CD8-positive, alpha-beta memory T cell (primary cell): ENCODE data around the gene IL1RAPL1. TPM values are rescaled to one million over a fixed set of nuclear protein-coding genes. Genes with fewer than 3 reads are reported as not detected.

ENCODE experiments used
- CTCF ChIA-PET: fragments of 350-600 bp; sonication (Branson Sonifier 250); formaldehyde crosslinking; loops from one replicate; lab custom pipeline; 2021; ENCODE audit warnings: antibody characterized with exemption; lab: Charles Lee
- POLR2A ChIA-PET: fragments of 350-600 bp; sonication (Branson Sonifier 250); formaldehyde crosslinking; loops from one replicate; lab custom pipeline; 2021; ENCODE audit warnings: antibody characterized with exemption; lab: Charles Lee
- DNase-seq, 5 donors: peaks; one replicate each; pipeline versions ENCODE4 v3.0.0 to v3.0.0-alpha.2; 2020 to 2022; ENCODE audit warnings: mixed read lengths in 1 of 5
- H3K27ac ChIP-seq: one replicate; pipeline ENCODE4 v1.7.0; 2013; ENCODE audit warnings: low read depth, mild to moderate bottlenecking, low read length, moderate library complexity
- H3K27me3 ChIP-seq: 2 replicates; pipeline ENCODE4 v1.7.0; 2013; ENCODE audit warnings: low read length, mild to moderate bottlenecking; ENCODE audit not compliant: insufficient read depth, poor library complexity, severe bottlenecking
- H3K36me3 ChIP-seq: 2 replicates; pipeline ENCODE4 v1.7.0; 2013; ENCODE audit warnings: mild to moderate bottlenecking, low read length, moderate library complexity; ENCODE audit not compliant: insufficient read depth
- H3K4me1 ChIP-seq: 2 replicates; pipeline ENCODE4 v1.7.0; 2013; ENCODE audit warnings: mild to moderate bottlenecking, low read length, moderate library complexity; ENCODE audit not compliant: insufficient read depth
- H3K4me3 ChIP-seq: 2 replicates; pipeline ENCODE4 v1.7.0; 2013; ENCODE audit warnings: mild to moderate bottlenecking, low read length
- H3K9me3 ChIP-seq: 2 replicates; pipeline ENCODE4 v1.7.0; 2013; ENCODE audit warnings: mild to moderate bottlenecking, low read length
- H3K27ac Mint-ChIP-seq, 8 donors: one replicate each; pipeline ENCODE4 v1.8.0; 2020 to 2021; ENCODE audit warnings: mixed read lengths in 8 of 8, mild to moderate bottlenecking in 6 of 8, inconsistent platforms in 3 of 8, moderate library complexity in 3 of 8
- H3K27me3 Mint-ChIP-seq, 2 donors: one replicate each; pipeline ENCODE4 v1.8.0; 2020 to 2021; ENCODE audit warnings: mixed read lengths in 2 of 2, mild to moderate bottlenecking in 1 of 2, moderate library complexity in 1 of 2
- H3K36me3 Mint-ChIP-seq, 3 donors: one replicate each; pipeline ENCODE4 v1.8.0; 2020 to 2021; ENCODE audit warnings: mixed read lengths in 3 of 3, inconsistent platforms in 1 of 3, mild to moderate bottlenecking in 1 of 3
- H3K4me1 Mint-ChIP-seq, 3 donors: one replicate each; pipeline ENCODE4 v1.8.0; 2020 to 2021; ENCODE audit warnings: mixed read lengths in 3 of 3, inconsistent platforms in 1 of 3, mild to moderate bottlenecking in 1 of 3
- H3K4me3 Mint-ChIP-seq, 7 donors: one replicate each; pipeline ENCODE4 v1.8.0; 2020 to 2021; ENCODE audit warnings: mixed read lengths in 7 of 7, mild to moderate bottlenecking in 6 of 7, moderate library complexity in 4 of 7, inconsistent platforms in 2 of 7
- H3K9me3 Mint-ChIP-seq, 5 donors: one replicate each; pipeline ENCODE4 v1.8.0; 2020 to 2022; ENCODE audit warnings: mixed read lengths in 5 of 5, mild to moderate bottlenecking in 3 of 5, moderate library complexity in 2 of 5, inconsistent platforms in 1 of 5
- polyA plus RNA-seq: library from polyadenylated mRNA; unstranded; fragments of 300-500 nt; fragmentation: Illumina TruSeq; gene quantifications from one replicate; pipeline ENCODE4 v1.2.3, GENCODE V29; 2021
- total RNA-seq, 2 experiments: library from RNA; stranded (reverse); gene quantifications; one replicate each; pipeline ENCODE4 v1.2.3, GENCODE V29; 2021

The IL1RAPL1 gene
- total and polyA plus RNA-seq, 3 experiments from 2014 or later, result not detected

- DNase-seq, result no peak
- ChIA-PET CTCF (no interaction called here), POLR2A (no interaction called here)
- Histone ChIP-seq H3K4me3 (no peak overlapping the region), H3K36me3 (no peaks in the 10 kb centered on the region), H3K9me3 (no peaks in the 10 kb centered on the region), H3K27me3 (no peaks in the 10 kb centered on the region), H3K27ac (no peak overlapping the region), H3K4me1 (no peaks in the 10 kb centered on the region)
- Mint-ChIP-seq H3K4me3 (no peak overlapping the region), H3K9me3 (peaks cover 0 to 9% (median 2%) of the 10 kb centered on the region in 5 donors), H3K27me3 (no peaks in the 10 kb centered on the region), H3K27ac (no peak overlapping the region), H3K36me3 (no peaks in the 10 kb centered on the region), H3K4me1 (no peaks in the 10 kb centered on the region)
These were observed 687.3 kb downstream of the IL1RAPL1 start for GRCh38 chrX:29274517-29274916.

GRCh38 chrX:29275928-29276327 is 688.7 kb downstream of the IL1RAPL1 start:
- no peaks in the 10 kb centered on the region for H3K4me1 Mint-ChIP-seq
- H3K36me3 ChIP-seq, result no peaks in the 10 kb centered on the region
- no peak overlapping the region for H3K27ac Mint-ChIP-seq
- no peak overlapping the region for H3K4me3 Mint-ChIP-seq
- H3K4me3 ChIP-seq, result no peak overlapping the region
- ChIA-PET POLR2A (no interaction called here), CTCF (no interaction called here)
- no peaks in the 10 kb centered on the region for H3K27me3 Mint-ChIP-seq
- no peaks in the 10 kb centered on the region for H3K27me3 ChIP-seq
- no peaks in the 10 kb centered on the region for H3K9me3 ChIP-seq
- peaks cover 0 to 10% (median 3%) of the 10 kb centered on the region in 5 donors for H3K9me3 Mint-ChIP-seq
- H3K4me1 ChIP-seq, result no peaks in the 10 kb centered on the region
- no peaks in the 10 kb centered on the region for H3K36me3 Mint-ChIP-seq
- H3K27ac ChIP-seq, result no peak overlapping the region
- DNase-seq, result no peak

DNA sequence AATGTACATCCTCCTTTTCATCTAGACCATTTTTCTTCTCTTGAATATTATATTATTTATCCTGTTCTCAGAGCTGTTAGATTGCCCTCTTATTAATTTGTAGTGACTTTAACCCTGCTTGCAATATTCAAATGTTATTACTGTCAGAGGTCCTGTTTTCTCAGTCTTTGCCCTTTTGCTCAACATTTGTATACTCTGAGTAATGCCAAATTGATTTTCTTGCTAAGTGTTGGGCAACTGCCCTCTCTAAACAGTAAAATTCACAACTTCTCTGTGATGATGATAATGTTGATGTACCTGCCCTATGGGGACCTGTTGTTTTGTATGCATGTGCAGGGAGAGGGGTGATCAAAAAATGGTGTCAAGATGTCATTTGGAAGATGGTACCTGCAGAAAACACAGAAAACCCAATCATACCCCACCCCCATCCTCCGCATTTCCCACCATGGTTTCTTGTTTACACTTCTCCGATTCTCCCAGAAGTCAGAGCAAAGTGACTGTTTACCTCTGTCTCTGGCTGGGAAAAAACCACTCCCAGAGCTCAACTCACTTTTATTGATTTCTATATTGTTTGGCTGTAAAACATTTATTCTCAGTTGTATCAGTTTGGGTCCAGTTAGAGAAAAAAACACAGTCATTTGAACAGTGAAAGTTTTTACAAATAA is 694.0 kb downstream of the IL1RAPL1 start:
- H3K27me3 Mint-ChIP-seq, result no peaks in the 10 kb centered on the region
- Histone ChIP-seq H3K4me1 (no peaks in the 10 kb centered on the region), H3K36me3 (no peaks in the 10 kb centered on the region), H3K4me3 (no peak overlapping the region), H3K27me3 (no peaks in the 10 kb centered on the region), H3K9me3 (no peaks in the 10 kb centered on the region), H3K27ac (no peak overlapping the region)
- H3K4me1 Mint-ChIP-seq, result no peaks in the 10 kb centered on the region
- ChIA-PET CTCF (no interaction called here), POLR2A (no interaction called here)
- DNase-seq, result no peak
- H3K27ac Mint-ChIP-seq, result no peak overlapping the region
- no peak overlapping the region for H3K4me3 Mint-ChIP-seq
- H3K9me3 Mint-ChIP-seq, result peaks cover 0 to 10% (median 5%) of the 10 kb centered on the region in 5 donors
- no peaks in the 10 kb centered on the region for H3K36me3 Mint-ChIP-seq

GRCh38 chrX:29285664-29286063 is 698.4 kb downstream of the IL1RAPL1 start:
- DNase-seq, result no peak
- Mint-ChIP-seq H3K9me3 (peaks cover 0 to 9% (median 3%) of the 10 kb centered on the region in 5 donors), H3K36me3 (no peaks in the 10 kb centered on the region), H3K4me1 (no peaks in the 10 kb centered on the region), H3K4me3 (no peak overlapping the region), H3K27me3 (no peaks in the 10 kb centered on the region), H3K27ac (no peak overlapping the region)
- Histone ChIP-seq H3K36me3 (no peaks in the 10 kb centered on the region), H3K4me3 (no peak overlapping the region), H3K27me3 (no peaks in the 10 kb centered on the region), H3K27ac (no peak overlapping the region), H3K9me3 (no peaks in the 10 kb centered on the region), H3K4me1 (no peaks in the 10 kb centered on the region)
- ChIA-PET CTCF (no interaction called here), POLR2A (no interaction called here)

DNA sequence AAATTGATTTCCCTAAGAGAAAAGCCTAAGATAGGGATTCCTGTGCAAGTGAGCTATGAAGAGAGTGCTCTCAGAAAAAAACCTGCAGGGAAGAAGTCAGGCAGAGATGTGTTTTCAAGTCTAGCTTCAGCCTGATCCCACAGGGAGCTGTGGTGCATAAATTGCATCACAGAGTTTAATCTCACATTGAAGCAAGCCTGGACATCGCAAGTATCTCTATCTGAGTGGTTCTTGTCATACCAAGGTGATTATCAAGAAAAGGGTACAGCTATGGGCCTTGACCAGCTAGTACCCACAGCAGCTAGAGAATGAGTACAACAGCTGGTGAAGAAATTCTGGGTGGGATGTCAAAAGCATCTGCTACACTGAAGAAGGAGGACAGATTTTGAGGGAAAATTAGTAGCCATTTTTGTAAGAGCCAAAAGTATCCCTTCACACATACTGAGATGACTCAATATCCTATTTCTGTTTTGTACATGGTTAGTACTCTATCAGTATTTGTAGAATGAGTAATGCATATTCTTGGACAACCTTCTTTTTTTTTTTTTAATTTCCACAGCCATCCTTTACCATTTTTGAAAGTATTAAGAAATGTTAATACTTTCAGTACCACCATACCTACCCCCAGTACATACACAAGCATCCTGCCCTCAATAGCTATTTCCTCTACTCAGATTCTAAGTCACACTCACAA is 708.9 kb downstream of the IL1RAPL1 start:
- H3K36me3 ChIP-seq, result no peaks in the 10 kb centered on the region
- Mint-ChIP-seq H3K4me3 (no peak overlapping the region), H3K4me1 (no peaks in the 10 kb centered on the region), H3K36me3 (no peaks in the 10 kb centered on the region), H3K9me3 (peaks cover 0 to 6% (median 0%) of the 10 kb centered on the region in 5 donors), H3K27me3 (no peaks in the 10 kb centered on the region), H3K27ac (no peak overlapping the region)
- POLR2A ChIA-PET, result no interaction called here
- H3K9me3 ChIP-seq, result no peaks in the 10 kb centered on the region
- DNase-seq, result no peak
- H3K27me3 ChIP-seq, result no peaks in the 10 kb centered on the region
- H3K4me3 ChIP-seq, result no peak overlapping the region
- CTCF ChIA-PET, result no interaction called here
- H3K27ac ChIP-seq, result no peak overlapping the region
- H3K4me1 ChIP-seq, result no peaks in the 10 kb centered on the region

GRCh38 chrX:29297171-29297800 is 710.0 kb downstream of the IL1RAPL1 start:
- POLR2A ChIA-PET, result no interaction called here
- CTCF ChIA-PET, result no interaction called here
- H3K27me3 ChIP-seq, result no peaks in the 10 kb centered on the region

DNA sequence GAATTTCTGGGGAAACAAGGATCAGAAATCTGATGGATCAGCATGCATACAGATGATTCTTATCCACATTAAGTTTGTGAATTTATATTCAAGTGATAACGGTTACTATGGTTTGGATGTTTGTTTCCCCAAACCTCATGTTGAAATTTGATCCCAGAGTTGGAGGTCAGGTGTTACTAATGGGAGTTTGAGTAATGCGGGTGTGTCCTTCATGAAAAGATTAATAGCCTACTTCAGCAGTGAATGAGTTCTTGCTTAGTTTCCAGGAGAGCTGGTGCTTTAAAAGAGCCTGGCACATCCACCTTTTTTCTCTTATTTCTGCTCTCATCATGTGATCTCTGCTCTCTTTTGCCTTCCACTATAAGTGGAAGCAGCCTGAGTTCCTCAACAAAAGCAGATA is 712.4 kb downstream of the IL1RAPL1 start:
- H3K9me3 ChIP-seq, result no peaks in the 10 kb centered on the region
- no peaks in the 10 kb centered on the region for H3K36me3 ChIP-seq
- no peak overlapping the region for H3K4me3 Mint-ChIP-seq
- no peak overlapping the region for H3K4me3 ChIP-seq
- H3K27ac Mint-ChIP-seq, result no peak overlapping the region
- no peaks in the 10 kb centered on the region for H3K36me3 Mint-ChIP-seq
- DNase-seq, result no peak
- peaks cover 0 to 6% (median 2%) of the 10 kb centered on the region in 5 donors for H3K9me3 Mint-ChIP-seq
- ChIA-PET POLR2A (no interaction called here), CTCF (no interaction called here)
- no peaks in the 10 kb centered on the region for H3K27me3 Mint-ChIP-seq
- H3K27ac ChIP-seq, result no peak overlapping the region
- H3K4me1 Mint-ChIP-seq, result no peaks in the 10 kb centered on the region
- H3K27me3 ChIP-seq, result no peaks in the 10 kb centered on the region
- no peaks in the 10 kb centered on the region for H3K4me1 ChIP-seq

More at GRCh38 chrX:29297171-29297800, 710.0 kb downstream of the IL1RAPL1 start:
- Mint-ChIP-seq H3K9me3 (peaks cover 0 to 6% (median 0%) of the 10 kb centered on the region in 5 donors), H3K36me3 (no peaks in the 10 kb centered on the region), H3K27me3 (no peaks in the 10 kb centered on the region), H3K4me3 (no peak overlapping the region), H3K4me1 (no peaks in the 10 kb centered on the region), H3K27ac (no peak overlapping the region)
- Histone ChIP-seq H3K27ac (no peak overlapping the region), H3K9me3 (no peaks in the 10 kb centered on the region), H3K36me3 (no peaks in the 10 kb centered on the region), H3K4me3 (no peak overlapping the region), H3K4me1 (no peaks in the 10 kb centered on the region)
- DNase-seq, result no peak

GRCh38 chrX:29308726-29309125 is 721.5 kb downstream of the IL1RAPL1 start:
- H3K4me1 Mint-ChIP-seq, result no peaks in the 10 kb centered on the region
- Histone ChIP-seq H3K27ac (no peak overlapping the region), H3K9me3 (no peaks in the 10 kb centered on the region), H3K36me3 (no peaks in the 10 kb centered on the region), H3K27me3 (no peaks in the 10 kb centered on the region), H3K4me3 (no peak overlapping the region), H3K4me1 (no peaks in the 10 kb centered on the region)
- no peak for DNase-seq
- no peak overlapping the region for H3K27ac Mint-ChIP-seq
- peaks cover 0 to 5% (median 3%) of the 10 kb centered on the region in 5 donors for H3K9me3 Mint-ChIP-seq
- ChIA-PET POLR2A (no interaction called here), CTCF (no interaction called here)
- no peaks in the 10 kb centered on the region for H3K27me3 Mint-ChIP-seq
- H3K4me3 Mint-ChIP-seq, result no peak overlapping the region
- no peaks in the 10 kb centered on the region for H3K36me3 Mint-ChIP-seq
